Effector CD4-positive, alpha-beta T cell (primary cell): ENCODE measurements around the gene RAD51B.

ENCODE experiments used
- DNase-seq: peaks from one replicate; pipeline ENCODE4 v3.0.0-alpha.2; 2020

The RAD51B gene

GRCh38 chr14:68547305-68548193 is 728.0 kb downstream of the RAD51B start:
- DNase-seq: no peak

- no peak for DNase-seq
Measured at GRCh38 chr14:68548194-68549076, 728.9 kb downstream of the RAD51B start.

GRCh38 chr14:68550338-68550715 is 730.7 kb downstream of the RAD51B start:
- DNase-seq: no peak

GRCh38 chr14:68551045-68551683 is 731.6 kb downstream of the RAD51B start:
- no peak for DNase-seq

- DNase-seq: no peak
Measured at GRCh38 chr14:68552075-68552474, 732.5 kb downstream of the RAD51B start.

- no peak for DNase-seq
Measured at GRCh38 chr14:68552602-68553001, 733.0 kb downstream of the RAD51B start.

GRCh38 chr14:68553311-68553710 is 733.7 kb downstream of the RAD51B start:
- no peak for DNase-seq

GRCh38 chr14:68554231-68554630 is 734.7 kb downstream of the RAD51B start:
- DNase-seq: no peak

- no peak for DNase-seq
Measured at GRCh38 chr14:68556253-68556652, 736.7 kb downstream of the RAD51B start.

GRCh38 chr14:68557648-68558047 is 738.1 kb downstream of the RAD51B start:
- DNase-seq: no peak

- DNase-seq: no peak
Measured at GRCh38 chr14:68558096-68558495, 738.5 kb downstream of the RAD51B start.

GRCh38 chr14:68559949-68560348 is 740.4 kb downstream of the RAD51B start:
- DNase-seq: no peak

- DNase-seq: no peak
Measured at GRCh38 chr14:68561531-68562007, 742.0 kb downstream of the RAD51B start.

- no peak for DNase-seq
Measured at GRCh38 chr14:68562911-68563250, 743.3 kb downstream of the RAD51B start.

- DNase-seq: no peak
Measured at GRCh38 chr14:68563251-68564131, 743.9 kb downstream of the RAD51B start.

- no peak for DNase-seq
Measured at GRCh38 chr14:68564191-68564825, 744.7 kb downstream of the RAD51B start.

GRCh38 chr14:68564826-68565759 is 745.5 kb downstream of the RAD51B start:
- no peak for DNase-seq

- no peak for DNase-seq
Measured at GRCh38 chr14:68566075-68566474, 746.5 kb downstream of the RAD51B start.

GRCh38 chr14:68568907-68569897 is 749.6 kb downstream of the RAD51B start:
- DNase-seq: no peak
